ENCODE data around the gene SPEF1.

SPEF1 gene

GRCh38 chr20:3813848-3814581 is 32.8 kb upstream of the SPEF1 start:
- ATAC-seq (peak; percentile 64), DNase-seq (ENCODE audit: low spot score in 2 of 2) (no peak)
- H3K36me3 Mint-ChIP-seq, result peaks cover 18% of the 10 kb centered on the region
- H3K4me3 Mint-ChIP-seq, result peak overlapping the region; percentile 32
- peak overlapping the region; percentile 99 for H3K27ac Mint-ChIP-seq
- no peaks in the 10 kb centered on the region for H3K9me3 Mint-ChIP-seq
- H3K4me1 Mint-ChIP-seq, result peaks cover 76% of the 10 kb centered on the region

- ATAC-seq (no peak), DNase-seq (ENCODE audit: low spot score in 2 of 2) (no peak)
- H3K36me3 Mint-ChIP-seq, result peaks cover 15% of the 10 kb centered on the region
- H3K4me1 Mint-ChIP-seq, result peaks cover 68% of the 10 kb centered on the region
- H3K9me3 Mint-ChIP-seq, result no peaks in the 10 kb centered on the region
- H3K4me3 Mint-ChIP-seq, result peak overlapping the region; percentile 32
- H3K27ac Mint-ChIP-seq, result peak overlapping the region; percentile 99
These were observed 32.0 kb upstream of the SPEF1 start for GRCh38 chr20:3812975-3813847.

GRCh38 chr20:3812259-3812681 is 31.0 kb upstream of the SPEF1 start:
- Mint-ChIP-seq H3K4me3 (peak overlapping the region; percentile 90), H3K9me3 (no peaks in the 10 kb centered on the region), H3K4me1 (peaks cover 72% of the 10 kb centered on the region), H3K36me3 (peaks cover 15% of the 10 kb centered on the region), H3K27ac (peak overlapping the region; percentile 99)
- ATAC-seq (no peak), DNase-seq (ENCODE audit: low spot score in 2 of 2) (no peak)

GRCh38 chr20:3811467-3812258 is 30.4 kb upstream of the SPEF1 start:
- DNase-seq (ENCODE audit: low spot score in 2 of 2), result peak; percentile 80 to 91
- H3K4me3 Mint-ChIP-seq, result peak overlapping the region; percentile 90
- H3K4me1 Mint-ChIP-seq, result peaks cover 75% of the 10 kb centered on the region
- peak; percentile 90 for ATAC-seq
- H3K27ac Mint-ChIP-seq, result peak overlapping the region; percentile 99
- no peaks in the 10 kb centered on the region for H3K9me3 Mint-ChIP-seq
- H3K36me3 Mint-ChIP-seq, result peaks cover 21% of the 10 kb centered on the region

- H3K4me1 Mint-ChIP-seq, result peaks cover 77% of the 10 kb centered on the region
- H3K4me3 Mint-ChIP-seq, result no peak overlapping the region
- H3K9me3 Mint-ChIP-seq, result no peaks in the 10 kb centered on the region
- H3K27ac Mint-ChIP-seq, result no peak overlapping the region
- no peak for DNase-seq (ENCODE audit: low spot score in 2 of 2)
- no peak for ATAC-seq
- peaks cover 53% of the 10 kb centered on the region for H3K36me3 Mint-ChIP-seq
These were observed 27.3 kb upstream of the SPEF1 start for GRCh38 chr20:3808544-3808943.

- no peaks in the 10 kb centered on the region for H3K9me3 Mint-ChIP-seq
- ATAC-seq (no peak), DNase-seq (ENCODE audit: low spot score in 2 of 2) (no peak)
- H3K27ac Mint-ChIP-seq, result peak overlapping the region; percentile 98
- peaks cover 75% of the 10 kb centered on the region for H3K36me3 Mint-ChIP-seq
- peaks cover 72% of the 10 kb centered on the region for H3K4me1 Mint-ChIP-seq
- H3K4me3 Mint-ChIP-seq, result no peak overlapping the region
These were observed 23.5 kb upstream of the SPEF1 start for GRCh38 chr20:3804781-3805180.

GRCh38 chr20:3804254-3804751 is 23.1 kb upstream of the SPEF1 start:
- Mint-ChIP-seq H3K4me1 (peaks cover 77% of the 10 kb centered on the region), H3K27ac (peak overlapping the region; percentile 98), H3K36me3 (peaks cover 77% of the 10 kb centered on the region)

GRCh38 chr20:3803854-3804253 is 22.6 kb upstream of the SPEF1 start:
- Mint-ChIP-seq H3K36me3 (peaks cover 81% of the 10 kb centered on the region), H3K9me3 (no peaks in the 10 kb centered on the region), H3K4me1 (peaks cover 81% of the 10 kb centered on the region), H3K27ac (peak overlapping the region; percentile 98), H3K4me3 (no peak overlapping the region)
- no peak for DNase-seq (ENCODE audit: low spot score in 2 of 2)
- ATAC-seq, result no peak

More at GRCh38 chr20:3804254-3804751, 23.1 kb upstream of the SPEF1 start:
- ATAC-seq, result no peak
- no peaks in the 10 kb centered on the region for H3K9me3 Mint-ChIP-seq
- no peak overlapping the region for H3K4me3 Mint-ChIP-seq
- no peak for DNase-seq (ENCODE audit: low spot score in 2 of 2)

- no peaks in the 10 kb centered on the region for H3K9me3 Mint-ChIP-seq
- ATAC-seq, result no peak
- DNase-seq (ENCODE audit: low spot score in 2 of 2), result no peak
- no peak overlapping the region for H3K4me3 Mint-ChIP-seq
- peaks cover 87% of the 10 kb centered on the region for H3K36me3 Mint-ChIP-seq
- peaks cover 87% of the 10 kb centered on the region for H3K4me1 Mint-ChIP-seq
- peak overlapping the region; percentile 98 for H3K27ac Mint-ChIP-seq
These were observed 22.0 kb upstream of the SPEF1 start for GRCh38 chr20:3803289-3803688.

- Mint-ChIP-seq H3K9me3 (no peaks in the 10 kb centered on the region), H3K4me3 (no peak overlapping the region), H3K27ac (peak overlapping the region; percentile 98), H3K36me3 (peaks cover 93% of the 10 kb centered on the region), H3K4me1 (peaks cover 90% of the 10 kb centered on the region)
- DNase-seq (ENCODE audit: low spot score in 2 of 2), result no peak
- ATAC-seq, result no peak
These were observed 21.4 kb upstream of the SPEF1 start for GRCh38 chr20:3802524-3803239.

GRCh38 chr20:3801846-3802245 is 20.6 kb upstream of the SPEF1 start:
- Mint-ChIP-seq H3K36me3 (peaks cover 93% of the 10 kb centered on the region), H3K4me3 (no peak overlapping the region), H3K9me3 (no peaks in the 10 kb centered on the region), H3K4me1 (peaks cover 90% of the 10 kb centered on the region), H3K27ac (peak overlapping the region; percentile 98)
- no peak for DNase-seq (ENCODE audit: low spot score in 2 of 2)
- no peak for ATAC-seq

- DNase-seq (ENCODE audit: low spot score in 2 of 2), result no peak
- Mint-ChIP-seq H3K36me3 (peaks cover 87% of the 10 kb centered on the region), H3K4me3 (no peak overlapping the region), H3K9me3 (no peaks in the 10 kb centered on the region), H3K4me1 (peaks cover 90% of the 10 kb centered on the region), H3K27ac (peak overlapping the region; percentile 98)
- ATAC-seq, result peak; percentile 34
These were observed 20.1 kb upstream of the SPEF1 start for GRCh38 chr20:3801299-3801698.

GRCh38 chr20:3800878-3801260 is 19.6 kb upstream of the SPEF1 start:
- peak overlapping the region; percentile 98 for H3K27ac Mint-ChIP-seq
- peaks cover 83% of the 10 kb centered on the region for H3K36me3 Mint-ChIP-seq
- H3K4me1 Mint-ChIP-seq, result peaks cover 86% of the 10 kb centered on the region
- DNase-seq (ENCODE audit: low spot score in 2 of 2), result no peak
- ATAC-seq, result no peak
- H3K9me3 Mint-ChIP-seq, result no peaks in the 10 kb centered on the region
- no peak overlapping the region for H3K4me3 Mint-ChIP-seq

GRCh38 chr20:3800256-3800877 is 19.1 kb upstream of the SPEF1 start:
- DNase-seq (ENCODE audit: low spot score in 2 of 2), result no peak
- Mint-ChIP-seq H3K36me3 (peaks cover 83% of the 10 kb centered on the region), H3K9me3 (no peaks in the 10 kb centered on the region), H3K27ac (peak overlapping the region; percentile 98), H3K4me1 (peaks cover 86% of the 10 kb centered on the region), H3K4me3 (no peak overlapping the region)
- no peak for ATAC-seq
